SK-N-SH (cell line): ENCODE measurements around the gene DYNC2H1. TPM values are rescaled to one million over a fixed set of nuclear protein-coding genes. Genes with fewer than 3 reads are reported as not detected.

Experiments used
- CTCF ChIA-PET: fragments of 300-600, 350-600 bp; formaldehyde crosslinking; extraction: SDS; loops from one replicate; lab custom pipeline; 2021; lab: Yijun Ruan, JAX
- POLR2A ChIA-PET: fragments of 350-600 bp; sonication (Branson Sonifier 250); formaldehyde crosslinking; extraction: SDS; loops from one replicate; lab custom pipeline; 2020; ENCODE audit warnings: antibody characterized with exemption, inconsistent platforms; lab: Yijun Ruan, JAX
- DNase-seq: peaks from one replicate; pipeline ENCODE4 v3.0.0; 2012
- H2AFZ ChIP-seq: fragments of 200-600 bp; sonication (generic); 2 replicates; pipeline ENCODE4 v1.8.1; 2016; ENCODE audit warnings: antibody characterized with exemption, mild to moderate bottlenecking, low read depth
- H3F3A ChIP-seq: fragments of 200-600 bp; sonication (generic); replicated peaks from 2 replicates; pipeline ENCODE3; 2016; ENCODE audit warnings: antibody characterized with exemption, mild to moderate bottlenecking; ENCODE audit not compliant: insufficient read depth
- H3K27ac ChIP-seq, 2 experiments: fragments of 200-500 bp in 1 of 2; fragments of 200-600 bp in 1 of 2; sonication (Bioruptor generic) in 1 of 2; sonication (generic), shearing (Covaris generic) in 1 of 2; 2 replicates each; pipeline versions ENCODE4 v1.5.1 to v1.6.1; 2014 to 2016; ENCODE audit warnings: low read depth in 2 of 2, inconsistent platforms in 1 of 2, low read length in 1 of 2, mild to moderate bottlenecking in 1 of 2, mixed read lengths in 1 of 2
- H3K27me3 ChIP-seq: fragments of 200-600 bp; sonication (generic), shearing (Covaris generic); 2 replicates; pipeline ENCODE4 v1.6.1; 2016; ENCODE audit warnings: mixed run types; ENCODE audit not compliant: insufficient read depth
- H3K36me3 ChIP-seq, 2 experiments: fragments of 200-500 bp in 1 of 2; fragments of 200-600 bp in 1 of 2; sonication (Bioruptor generic) in 1 of 2; sonication (generic) in 1 of 2; replicated peaks in 1 of 2; 2 replicates each; pipeline versions ENCODE3 to v1.5.1; 2014 to 2016; ENCODE audit warnings: low read length in 1 of 2, mild to moderate bottlenecking in 1 of 2; ENCODE audit not compliant: insufficient read depth in 2 of 2, control insufficient read depth in 1 of 2
- H3K4me1 ChIP-seq, 2 experiments: fragments of 200-500 bp in 1 of 2; fragments of 200-600 bp in 1 of 2; sonication (Bioruptor generic) in 1 of 2; sonication (generic), shearing (Covaris generic) in 1 of 2; 2 replicates each; pipeline versions ENCODE4 v1.5.1 to v1.6.1; 2014 to 2016; ENCODE audit warnings: low read depth in 1 of 2, low read length in 1 of 2, mixed run types in 1 of 2; ENCODE audit not compliant: insufficient read depth in 2 of 2, control insufficient read depth in 1 of 2
- H3K4me2 ChIP-seq: fragments of 200-600 bp; sonication (generic), shearing (Covaris generic); 2 replicates; pipeline ENCODE4 v1.6.1; 2017; ENCODE audit warnings: mixed run types
- H3K4me3 ChIP-seq, 2 experiments: fragments of 200-500 bp in 1 of 2; fragments of 200-600 bp in 1 of 2; sonication (Bioruptor generic) in 1 of 2; sonication (generic), shearing (Covaris generic) in 1 of 2; 2 replicates each; pipeline versions ENCODE4 v1.5.1 to v1.8.1; 2014 to 2016; ENCODE audit warnings: low read depth in 2 of 2, inconsistent platforms in 1 of 2, low read length in 1 of 2, mild to moderate bottlenecking in 1 of 2, mixed read lengths in 1 of 2, moderate library complexity in 1 of 2
- H3K79me2 ChIP-seq: fragments of 200-600 bp; sonication (generic); 2 replicates; pipeline ENCODE4 v1.8.1; 2017; ENCODE audit warnings: mild to moderate bottlenecking; ENCODE audit not compliant: insufficient read depth
- H3K9ac ChIP-seq: fragments of 200-600 bp; sonication (generic); 2 replicates; pipeline ENCODE4 v1.6.1; 2017; ENCODE audit warnings: mixed run types
- H3K9me2 ChIP-seq: fragments of 200-600 bp; sonication (generic); 2 replicates; pipeline ENCODE4 v1.6.1; 2017; ENCODE audit warnings: mixed run types
- H3K9me3 ChIP-seq: fragments of 200-600 bp; sonication (generic); 2 replicates; pipeline ENCODE4 v1.6.1; 2017; ENCODE audit warnings: mixed run types, mild to moderate bottlenecking, moderate library complexity
- H4K20me1 ChIP-seq: fragments of 200-600 bp; sonication (generic); 2 replicates; pipeline ENCODE4 v1.6.1; 2017; ENCODE audit warnings: mild to moderate bottlenecking, mixed run types; ENCODE audit not compliant: insufficient read depth
- CTCF ChIP-seq: fragments of 200-600 bp; sonication (generic); IDR thresholded peaks from 2 replicates; pipeline ENCODE4 v1.6.1; 2017; ENCODE audit warnings: antibody characterized with exemption, mild to moderate bottlenecking, moderate library complexity
- ELF1 ChIP-seq: IDR thresholded peaks from 2 replicates; pipeline ENCODE4 v1.4.0; 2012
- EP300 ChIP-seq, 2 experiments: IDR thresholded peaks; 2 replicates each; pipeline versions ENCODE4 v1.4.0 to v1.6.1; 2012; ENCODE audit warnings: borderline replicate concordance in 1 of 2, low read depth in 1 of 2, low read length in 1 of 2
- FOXJ3 ChIP-seq: sonication (generic); formaldehyde crosslinking; IDR thresholded peaks from 2 replicates; pipeline ENCODE4 v1.5.1; 2020; ENCODE audit warnings: mild to moderate bottlenecking, missing genetic modification reagents
- FOXM1 ChIP-seq: IDR thresholded peaks from 2 replicates; pipeline ENCODE4 v1.4.0; 2012; ENCODE audit warnings: low read depth, mild to moderate bottlenecking
- GATA2 ChIP-seq: sonication (generic); formaldehyde crosslinking; IDR thresholded peaks from 2 replicates; pipeline ENCODE4 v1.5.0; 2020; ENCODE audit warnings: mild to moderate bottlenecking, missing genetic modification reagents
- MXI1 ChIP-seq: IDR thresholded peaks from 2 replicates; pipeline ENCODE4 v1.6.1; 2012; ENCODE audit warnings: mild to moderate bottlenecking, low read depth, low read length, improper control_type of control experiment
- NFIC ChIP-seq: IDR thresholded peaks from 2 replicates; pipeline ENCODE4 v1.4.0; 2012; ENCODE audit warnings: borderline replicate concordance
- RAD21 ChIP-seq: IDR thresholded peaks from 2 replicates; pipeline ENCODE4 v1.6.1; 2012; ENCODE audit warnings: mild to moderate bottlenecking, low read length
- RXRA ChIP-seq: IDR thresholded peaks from 2 replicates; pipeline ENCODE4 v1.4.0; 2012; ENCODE audit warnings: low read depth, mild to moderate bottlenecking, borderline replicate concordance
- SIN3A ChIP-seq: IDR thresholded peaks from 2 replicates; pipeline ENCODE4 v1.6.1; 2012; ENCODE audit warnings: low read depth, mild to moderate bottlenecking, low read length, moderate library complexity, borderline replicate concordance
- SMC3 ChIP-seq: IDR thresholded peaks from 2 replicates; pipeline ENCODE4 v1.6.1; 2012; ENCODE audit warnings: low read depth, low read length, improper control_type of control experiment
- TAF1 ChIP-seq: IDR thresholded peaks from 2 replicates; pipeline ENCODE4 v1.6.1; 2012; ENCODE audit warnings: low read depth, mild to moderate bottlenecking, low read length, moderate library complexity, borderline replicate concordance
- TEAD4 ChIP-seq: IDR thresholded peaks from 2 replicates; pipeline ENCODE4 v1.4.0; 2012; ENCODE audit warnings: mild to moderate bottlenecking, borderline replicate concordance; ENCODE audit not compliant: insufficient read depth
- USF2 ChIP-seq: fragments of 150-350 bp; IDR thresholded peaks from 2 replicates; pipeline ENCODE4 v1.6.1; 2017; ENCODE audit warnings: antibody characterized with exemption, low read length, low read depth, borderline replicate concordance
- ZBTB33 ChIP-seq: IDR thresholded peaks from 2 replicates; pipeline ENCODE4 v1.4.0; 2012; ENCODE audit warnings: low read depth, borderline replicate concordance
- WGBS: methylation state at CpG from one replicate; pipeline ENCODE4 v1.1.6; 2017; ENCODE audit warnings: low lambda C conversion rate; 5-methylcytosine and 5-hydroxymethylcytosine counted together
- polyA plus RNA-seq, 3 experiments: library from polyadenylated mRNA; depleted of rRNA; stranded (reverse); fragments of >200 nt; gene quantifications; 2 replicates each; pipeline ENCODE4 v1.2.3, GENCODE V29; 2012

DYNC2H1 gene
- polyA plus RNA-seq, 1 of the 3 experiments (the other 2 are of a cell fraction), result 15.3 TPM

- Histone ChIP-seq H3K9ac (no peak overlapping the region), H3K27ac (no peak overlapping the region), H3F3A (peaks cover 6% of the 10 kb centered on the region), H3K9me2 (no peaks in the 10 kb centered on the region), H3K36me3 (peaks cover 68 to 71% of the 10 kb centered on the region in 2 experiments), H3K27me3 (no peaks in the 10 kb centered on the region), H3K4me1 (no peaks in the 10 kb centered on the region), H4K20me1 (no peaks in the 10 kb centered on the region), H3K4me2 (no peak overlapping the region), H2AFZ (no peak overlapping the region), H3K4me3 (no peak overlapping the region), H3K9me3 (no peaks in the 10 kb centered on the region), H3K79me2 (no peaks in the 10 kb centered on the region)
- ChIA-PET CTCF (interaction anchor here (0.9 to 1.6 kb wide), 2 partner anchors 11 to 25 kb away, joined by 3 read pairs; no protein-coding TSS in a partner anchor), POLR2A (no interaction called here)
- no peak for DNase-seq
- WGBS, result 89% methylated on average over 3 of the region's 3 CpGs
- TF ChIP-seq MXI1, result no peak
- TF ChIP-seq FOXJ3 (CRISPR knock-in tag), result no peak
- no peak for TF ChIP-seq RXRA
- TF ChIP-seq FOXM1, result no peak
- no peak for TF ChIP-seq ZBTB33
- TF ChIP-seq ELF1, result no peak
- TF ChIP-seq, all 33 proteins: peak for 0
Measured at GRCh38 chr11:103183981-103184611, 74.9 kb downstream of the DYNC2H1 start.

- Histone ChIP-seq H2AFZ (peak overlapping the region; percentile 33; the same call in 1 of the 2 replicates), H3K9ac (no peak overlapping the region), H3K4me3 (no peak overlapping the region; a peak in 1 of 4 replicates), H3K27me3 (no peaks in the 10 kb centered on the region), H3K79me2 (no peaks in the 10 kb centered on the region), H3K9me2 (no peaks in the 10 kb centered on the region; the same call in 1 of the 2 replicates), H3F3A (no peaks in the 10 kb centered on the region), H3K27ac (peak overlapping the region in 1 of 2 experiments; percentile 47; a peak in 2 of 4 replicates), H4K20me1 (no peaks in the 10 kb centered on the region), H3K4me2 (no peak overlapping the region), H3K36me3 (peaks cover 46 to 57% of the 10 kb centered on the region in 2 experiments), H3K9me3 (no peaks in the 10 kb centered on the region), H3K4me1 (no peaks in the 10 kb centered on the region)
- DNase-seq, result peak; percentile 28
- WGBS, result 46% methylated on average over 3 of the region's 3 CpGs
- TF ChIP-seq CTCF, result peak; percentile 86
- no peak for TF ChIP-seq ZBTB33
- no peak for TF ChIP-seq GATA2 (CRISPR knock-in tag)
- TF ChIP-seq NFIC, result peak; percentile 21; the same call in 1 of the 2 replicates
- TF ChIP-seq TEAD4, result no peak
- no peak for TF ChIP-seq USF2
- no peak for TF ChIP-seq TAF1
- TF ChIP-seq SMC3, result peak; percentile 57
- TF ChIP-seq RAD21, result peak; percentile 81
- TF ChIP-seq SIN3A, result no peak
- TF ChIP-seq EP300 (IDR thresholded peaks at IDR 0.05; ENCODE audit: borderline replicate concordance in 1 of 2, low read depth in 1 of 2, low read length in 1 of 2), result 0 out of 4 replicates have a peak, but pooled peaks of 1 of the 2 experiments have one; percentile 14
- ChIA-PET CTCF (interaction anchor here (0.8 to 1.8 kb wide), 12 partner anchors 8 to 480 kb away, joined by 3 to 12 read pairs (median 4); no protein-coding TSS in a partner anchor), POLR2A (interaction anchor here (0.6 kb wide), 1 partner anchor 15 kb away, joined by 3 read pairs; no protein-coding TSS in a partner anchor)
Measured at GRCh38 chr11:103202048-103202651, 92.9 kb downstream of the DYNC2H1 start.
